ENCODE data around the gene ILF3.

- TF ChIP-seq, protein P1, sequence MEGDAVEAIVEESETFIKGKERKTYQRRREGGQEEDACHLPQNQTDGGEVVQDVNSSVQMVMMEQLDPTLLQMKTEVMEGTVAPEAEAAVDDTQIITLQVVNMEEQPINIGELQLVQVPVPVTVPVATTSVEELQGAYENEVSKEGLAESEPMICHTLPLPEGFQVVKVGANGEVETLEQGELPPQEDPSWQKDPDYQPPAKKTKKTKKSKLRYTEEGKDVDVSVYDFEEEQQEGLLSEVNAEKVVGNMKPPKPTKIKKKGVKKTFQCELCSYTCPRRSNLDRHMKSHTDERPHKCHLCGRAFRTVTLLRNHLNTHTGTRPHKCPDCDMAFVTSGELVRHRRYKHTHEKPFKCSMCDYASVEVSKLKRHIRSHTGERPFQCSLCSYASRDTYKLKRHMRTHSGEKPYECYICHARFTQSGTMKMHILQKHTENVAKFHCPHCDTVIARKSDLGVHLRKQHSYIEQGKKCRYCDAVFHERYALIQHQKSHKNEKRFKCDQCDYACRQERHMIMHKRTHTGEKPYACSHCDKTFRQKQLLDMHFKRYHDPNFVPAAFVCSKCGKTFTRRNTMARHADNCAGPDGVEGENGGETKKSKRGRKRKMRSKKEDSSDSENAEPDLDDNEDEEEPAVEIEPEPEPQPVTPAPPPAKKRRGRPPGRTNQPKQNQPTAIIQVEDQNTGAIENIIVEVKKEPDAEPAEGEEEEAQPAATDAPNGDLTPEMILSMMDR (IDR thresholded peaks at IDR 0.05): no peak
- TF ChIP-seq POLR2A (IDR thresholded peaks at IDR 0.05) (no peak), POLR2AphosphoS5 (IDR thresholded peaks at IDR 0.05) (no peak)
These were observed 38.6 kb upstream of the ILF3 start for GRCh38 chr19:10615429-10616023.
